Parathyroid adenoma (tissue), 2 donors: ENCODE data around the gene TRIM68.

Experiments
- H2AFZ ChIP-seq: fragments of 300-600 bp; sonication (generic); one replicate; pipeline ENCODE4 v1.7.0; 2017; ENCODE audit warnings: antibody characterized with exemption, mild to moderate bottlenecking
- H3K27ac ChIP-seq: fragments of 300-600 bp; sonication (generic); one replicate; pipeline ENCODE4 v1.7.0; 2017
- H3K27me3 ChIP-seq: fragments of 300-600 bp; sonication (generic); one replicate; pipeline ENCODE4 v1.7.0; 2017; ENCODE audit warnings: low read length; ENCODE audit not compliant: control insufficient read depth, insufficient read depth
- H3K36me3 ChIP-seq: fragments of 300-600 bp; sonication (generic); one replicate; pipeline ENCODE4 v1.7.0; 2017; ENCODE audit warnings: low read length; ENCODE audit not compliant: control insufficient read depth, insufficient read depth
- H3K4me1 ChIP-seq: fragments of 300-600 bp; sonication (generic); one replicate; pipeline ENCODE4 v1.7.0; 2017; ENCODE audit warnings: control low read depth
- H3K4me2 ChIP-seq: fragments of 300-600 bp; sonication (generic); one replicate; pipeline ENCODE4 v1.7.0; 2017; ENCODE audit warnings: low read length
- H3K4me3 ChIP-seq: fragments of 300-600 bp; sonication (generic); one replicate; pipeline ENCODE4 v1.7.0; 2017; ENCODE audit warnings: low read depth, low read length
- H3K79me2 ChIP-seq: fragments of 300-600 bp; sonication (generic); one replicate; pipeline ENCODE4 v1.7.0; 2017; ENCODE audit warnings: control low read depth
- H3K9ac ChIP-seq: fragments of 300-600 bp; sonication (generic); one replicate; pipeline ENCODE4 v1.7.0; 2017; ENCODE audit warnings: mild to moderate bottlenecking
- H3K9me3 ChIP-seq: fragments of 300-600 bp; sonication (generic); one replicate; pipeline ENCODE4 v1.7.0; 2017; ENCODE audit warnings: low read length; ENCODE audit not compliant: control insufficient read depth
- TF ChIP-seq, protein P1 (sequence below): fragments of 300-600 bp; sonication (generic); IDR thresholded peaks from one replicate; pipeline ENCODE4 v1.7.0; 2017; ENCODE audit warnings: antibody characterized with exemption, mild to moderate bottlenecking
- donor health status: primary hyperparathyroidism.

TRIM68 gene

GRCh38 chr11:4559527-4560440, 48.2 kb downstream of the TRIM68 start:
- no peaks in the 10 kb centered on the region for H3K9me3 ChIP-seq
- no peaks in the 10 kb centered on the region for H3K79me2 ChIP-seq
- peak overlapping the region; percentile 22 for H3K4me2 ChIP-seq
- no peaks in the 10 kb centered on the region for H3K4me1 ChIP-seq
- no peaks in the 10 kb centered on the region for H3K27me3 ChIP-seq
- no peak overlapping the region for H3K27ac ChIP-seq
- TF ChIP-seq, protein P1, sequence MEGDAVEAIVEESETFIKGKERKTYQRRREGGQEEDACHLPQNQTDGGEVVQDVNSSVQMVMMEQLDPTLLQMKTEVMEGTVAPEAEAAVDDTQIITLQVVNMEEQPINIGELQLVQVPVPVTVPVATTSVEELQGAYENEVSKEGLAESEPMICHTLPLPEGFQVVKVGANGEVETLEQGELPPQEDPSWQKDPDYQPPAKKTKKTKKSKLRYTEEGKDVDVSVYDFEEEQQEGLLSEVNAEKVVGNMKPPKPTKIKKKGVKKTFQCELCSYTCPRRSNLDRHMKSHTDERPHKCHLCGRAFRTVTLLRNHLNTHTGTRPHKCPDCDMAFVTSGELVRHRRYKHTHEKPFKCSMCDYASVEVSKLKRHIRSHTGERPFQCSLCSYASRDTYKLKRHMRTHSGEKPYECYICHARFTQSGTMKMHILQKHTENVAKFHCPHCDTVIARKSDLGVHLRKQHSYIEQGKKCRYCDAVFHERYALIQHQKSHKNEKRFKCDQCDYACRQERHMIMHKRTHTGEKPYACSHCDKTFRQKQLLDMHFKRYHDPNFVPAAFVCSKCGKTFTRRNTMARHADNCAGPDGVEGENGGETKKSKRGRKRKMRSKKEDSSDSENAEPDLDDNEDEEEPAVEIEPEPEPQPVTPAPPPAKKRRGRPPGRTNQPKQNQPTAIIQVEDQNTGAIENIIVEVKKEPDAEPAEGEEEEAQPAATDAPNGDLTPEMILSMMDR, result no peak
- no peak overlapping the region for H3K4me3 ChIP-seq
- no peak overlapping the region for H3K9ac ChIP-seq
- no peaks in the 10 kb centered on the region for H3K36me3 ChIP-seq
- no peak overlapping the region for H2AFZ ChIP-seq

DNA sequence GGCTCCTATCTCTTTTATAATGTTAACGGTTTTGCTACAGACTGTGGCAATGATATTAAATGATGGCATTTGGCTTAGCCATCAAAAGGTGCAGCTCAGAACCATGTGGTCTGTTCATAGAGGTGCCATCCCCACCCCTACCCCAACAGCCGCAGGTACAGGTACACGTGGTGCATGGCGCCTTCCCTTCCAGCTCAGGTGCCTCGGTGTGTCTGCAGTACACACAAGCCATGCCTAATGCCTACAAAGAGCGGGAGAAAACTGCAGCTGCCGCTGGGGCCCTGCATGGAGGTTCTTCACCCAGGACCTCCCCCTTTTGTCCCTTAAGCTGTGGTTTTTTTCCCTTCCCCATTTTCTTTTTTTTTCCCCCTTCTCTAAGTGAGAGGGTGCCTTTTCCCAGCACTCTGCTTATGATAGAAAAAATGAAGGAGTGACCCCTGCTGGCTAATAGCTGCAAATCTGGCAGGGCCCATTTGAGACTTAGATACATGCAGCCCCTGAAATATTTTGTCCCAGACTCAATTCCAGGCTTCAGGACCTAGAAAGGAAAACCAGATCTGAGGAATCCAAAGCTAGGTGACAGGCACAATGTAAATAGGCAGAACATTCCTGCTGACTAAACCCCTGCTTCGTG, 56.6 kb downstream of the TRIM68 start:
- no peaks in the 10 kb centered on the region for H3K79me2 ChIP-seq
- no peak overlapping the region for H3K4me3 ChIP-seq
- no peak overlapping the region for H3K27ac ChIP-seq
- no peak overlapping the region for H2AFZ ChIP-seq
- no peak overlapping the region for H3K4me2 ChIP-seq
- TF ChIP-seq, protein P1, result no peak
- no peaks in the 10 kb centered on the region for H3K36me3 ChIP-seq
- no peak overlapping the region for H3K9ac ChIP-seq
- no peaks in the 10 kb centered on the region for H3K27me3 ChIP-seq
- no peaks in the 10 kb centered on the region for H3K4me1 ChIP-seq
- no peaks in the 10 kb centered on the region for H3K9me3 ChIP-seq
